ENCODE results near the gene NRIP1.
"Not testable (repeated sequence)": the region's sequence is repeated elsewhere in the genome, so short reads cannot be mapped to it uniquely, and the experiment has no call there.

NRIP1 gene

DNA sequence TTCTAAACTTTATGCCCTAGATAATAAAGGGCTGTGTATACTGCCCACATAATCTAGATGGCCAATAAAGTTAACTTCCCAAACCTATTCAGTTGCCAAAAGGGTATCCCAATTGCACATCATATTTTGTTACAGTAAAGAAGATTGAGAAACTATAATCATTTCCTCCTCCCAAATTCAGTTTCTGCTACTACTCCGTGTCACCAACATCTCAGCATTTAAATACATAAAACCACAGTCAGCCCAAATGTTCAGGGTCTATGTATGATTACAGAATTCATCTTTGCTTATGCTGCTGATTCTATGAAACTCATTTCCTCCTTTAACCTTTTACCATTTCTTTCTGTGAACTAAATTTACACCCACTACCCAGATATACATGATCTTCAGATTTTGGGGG lies 28.6 kb downstream of the NRIP1 start:
- no peak for DNase-seq

DNA sequence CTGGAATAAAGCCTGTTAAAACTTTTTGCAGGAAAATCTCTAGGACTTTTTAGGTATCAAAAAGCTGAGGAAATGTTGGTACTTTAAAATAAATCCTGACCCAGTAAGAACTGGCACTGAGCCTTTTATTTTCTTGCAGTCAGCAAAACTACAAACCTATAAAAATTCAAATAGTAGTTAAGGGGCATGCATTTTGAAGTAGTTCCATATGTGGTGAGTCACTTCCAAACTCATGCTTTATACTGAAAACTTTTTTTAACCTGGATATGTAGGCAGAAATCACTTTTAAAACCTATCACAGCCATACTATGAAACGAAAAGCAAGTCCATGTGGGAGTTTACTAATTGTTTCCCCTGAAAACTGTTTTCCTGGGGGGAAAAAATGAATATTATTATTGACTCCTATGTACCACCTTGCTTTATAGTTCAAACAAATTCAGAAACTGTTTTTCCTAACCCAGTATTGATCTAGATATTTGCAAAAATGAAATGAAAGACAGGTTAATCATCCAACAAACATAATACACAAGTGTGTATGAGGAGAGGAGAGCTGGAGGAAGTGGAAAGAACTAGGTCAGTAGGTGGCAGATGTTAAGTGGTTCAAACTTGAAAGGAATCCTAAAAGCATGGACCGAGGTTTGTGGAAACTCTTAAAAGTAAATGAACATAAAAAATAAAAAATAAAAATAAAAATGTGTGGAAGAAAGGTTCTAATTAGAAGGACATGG lies 30.5 kb downstream of the NRIP1 start:
- DNase-seq, result no peak

GRCh38 chr21:15031790-15032357 lies 32.9 kb downstream of the NRIP1 start:
- no peak for DNase-seq

- not testable (repeated sequence) for DNase-seq
Measured at GRCh38 chr21:15031362-15031761, 33.4 kb downstream of the NRIP1 start.

DNA sequence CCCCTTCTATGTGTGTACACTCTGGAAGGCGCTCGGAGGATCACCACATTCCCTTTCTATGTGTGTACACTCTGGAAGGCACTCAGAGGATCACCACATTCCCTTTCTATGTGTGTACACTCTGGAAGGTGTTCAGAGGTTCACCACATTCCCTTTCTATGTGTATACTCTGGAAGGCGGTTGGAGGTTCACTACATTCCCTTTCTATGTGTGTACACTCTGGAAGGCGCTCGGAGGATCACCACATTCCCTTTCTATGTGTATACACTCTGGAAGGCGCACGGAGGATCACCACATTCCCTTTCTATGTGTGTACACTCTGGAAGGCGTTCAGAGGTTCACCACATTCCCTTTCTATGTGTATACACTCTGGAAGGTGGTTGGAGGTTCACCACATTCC lies 33.9 kb downstream of the NRIP1 start:
- not testable (repeated sequence) for DNase-seq

GRCh38 chr21:15029077-15029476 lies 35.7 kb downstream of the NRIP1 start:
- DNase-seq, result no peak

GRCh38 chr21:15028186-15028585 lies 36.6 kb downstream of the NRIP1 start:
- DNase-seq, result no peak

- DNase-seq, result no peak
Measured at GRCh38 chr21:15027056-15027455, 37.7 kb downstream of the NRIP1 start.

- no peak for DNase-seq
Measured at GRCh38 chr21:15026370-15026769, 38.4 kb downstream of the NRIP1 start.

GRCh38 chr21:15023776-15024175 lies 41.0 kb downstream of the NRIP1 start:
- no peak for DNase-seq

DNA sequence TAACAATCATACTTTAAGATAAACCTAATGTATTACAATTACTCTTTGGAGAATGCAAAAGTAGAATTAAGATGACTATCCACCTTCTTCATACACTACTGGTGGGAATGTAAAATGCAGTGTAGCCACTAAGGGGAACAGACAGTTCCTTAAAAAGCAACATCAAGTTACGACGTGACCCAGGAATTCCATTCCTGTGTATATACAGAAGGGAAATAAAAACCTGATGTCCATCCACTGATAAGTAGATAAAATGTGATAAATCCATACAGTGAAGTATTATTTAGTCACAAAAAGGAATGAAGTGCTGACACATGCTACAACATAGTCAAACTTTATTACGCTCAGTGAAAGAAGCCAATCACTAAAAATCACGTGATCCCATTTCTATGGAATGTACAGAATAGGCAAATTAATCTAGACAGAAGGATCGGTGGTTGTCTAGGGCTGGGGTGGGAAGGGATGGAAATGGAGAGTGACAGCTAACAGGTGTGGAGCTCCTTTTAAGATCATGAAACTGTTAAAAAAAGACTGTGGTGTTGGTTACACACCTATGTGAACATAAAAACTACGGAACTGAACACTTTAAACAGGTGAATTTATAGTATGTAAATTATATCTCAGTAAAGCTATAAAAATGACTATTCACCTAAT lies 42.1 kb downstream of the NRIP1 start:
- DNase-seq, result no peak

- DNase-seq, result no peak
Measured at GRCh38 chr21:15020797-15021196, 44.0 kb downstream of the NRIP1 start.

- no peak for DNase-seq
Measured at GRCh38 chr21:15018382-15018781, 46.4 kb downstream of the NRIP1 start.

- DNase-seq, result no peak
Measured at GRCh38 chr21:15015622-15016471, 49.0 kb downstream of the NRIP1 start.

- DNase-seq, result no peak
Measured at GRCh38 chr21:15014221-15014620, 50.6 kb downstream of the NRIP1 start.

DNA sequence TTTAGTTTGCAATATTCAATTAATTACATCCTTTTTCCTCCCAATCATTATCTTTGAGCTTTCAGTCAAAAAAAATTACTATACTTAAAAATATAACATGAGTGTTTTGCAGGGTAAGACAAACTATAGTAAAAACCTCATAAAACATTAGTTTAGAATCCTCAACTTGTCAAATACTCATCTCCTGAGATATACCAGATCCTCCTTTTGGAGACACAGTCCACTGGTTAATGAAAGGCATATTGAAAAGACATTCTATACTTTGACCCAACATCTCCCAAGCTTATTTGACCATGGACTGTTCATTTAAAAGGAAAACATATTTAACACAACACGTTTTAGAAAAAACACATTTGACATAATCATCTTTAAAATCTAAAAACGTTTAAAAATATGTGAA lies 52.8 kb downstream of the NRIP1 start:
- no peak for DNase-seq

GRCh38 chr21:15010645-15011044 lies 54.2 kb downstream of the NRIP1 start:
- no peak for DNase-seq

DNA sequence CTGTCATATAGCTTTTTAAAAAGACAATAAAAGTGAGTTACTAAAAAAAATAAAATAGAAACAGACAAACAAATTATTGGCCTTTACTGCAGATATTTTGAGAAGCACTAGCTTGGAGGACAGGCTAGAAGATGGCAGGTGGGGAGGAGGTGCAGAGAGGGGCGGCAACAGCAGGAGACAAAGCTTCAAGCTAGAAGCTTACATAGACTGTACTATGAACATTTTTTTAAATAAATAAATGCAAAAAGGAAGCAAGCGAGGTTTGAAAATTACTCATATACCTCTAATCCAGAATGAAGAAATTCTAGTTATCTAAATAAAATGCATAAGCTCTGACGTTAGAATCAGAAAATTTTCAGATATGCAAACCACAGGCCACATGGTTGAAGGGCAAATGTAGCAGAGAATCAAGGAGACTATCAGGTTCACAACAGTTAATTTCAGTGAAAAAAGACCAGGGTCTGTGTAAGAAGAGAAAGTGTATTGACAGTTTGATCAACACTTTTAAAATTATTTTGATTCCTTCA lies 54.9 kb downstream of the NRIP1 start:
- no peak for DNase-seq

- DNase-seq, result no peak
Measured at GRCh38 chr21:15007716-15008296, 57.0 kb downstream of the NRIP1 start.

DNA sequence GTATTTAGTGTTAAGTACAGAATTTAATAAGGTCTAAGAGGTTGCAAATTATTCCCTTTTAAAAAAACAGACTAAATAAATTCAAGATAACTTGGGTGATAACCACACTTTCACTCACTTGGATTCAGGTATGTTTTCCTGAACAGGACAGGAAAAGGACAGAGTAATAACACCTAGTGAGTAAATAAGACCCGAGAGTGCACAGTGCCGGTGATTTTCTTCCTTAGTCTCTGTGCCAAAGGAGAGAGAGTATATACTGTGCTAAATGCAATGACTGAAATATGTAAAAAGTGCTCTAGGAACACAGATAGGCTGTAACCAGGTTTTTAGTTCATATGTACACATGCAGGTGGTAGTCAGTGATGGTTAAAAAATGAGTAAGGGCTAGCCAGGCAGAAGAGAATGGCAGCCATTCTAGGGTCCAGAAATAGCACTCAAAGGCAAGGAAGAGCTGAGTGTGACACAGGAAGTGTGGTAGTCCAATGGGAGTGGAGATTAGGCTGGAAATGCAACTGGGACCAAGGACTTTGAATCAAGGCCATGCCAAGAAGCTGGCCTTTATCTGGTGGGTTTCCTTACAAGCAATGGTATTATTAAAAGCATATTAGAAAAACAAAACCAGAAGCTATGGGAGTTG lies 58.1 kb downstream of the NRIP1 start:
- DNase-seq, result no peak

- DNase-seq, result peak; percentile 13
Measured at GRCh38 chr21:15005391-15005790, 59.4 kb downstream of the NRIP1 start.

DNA sequence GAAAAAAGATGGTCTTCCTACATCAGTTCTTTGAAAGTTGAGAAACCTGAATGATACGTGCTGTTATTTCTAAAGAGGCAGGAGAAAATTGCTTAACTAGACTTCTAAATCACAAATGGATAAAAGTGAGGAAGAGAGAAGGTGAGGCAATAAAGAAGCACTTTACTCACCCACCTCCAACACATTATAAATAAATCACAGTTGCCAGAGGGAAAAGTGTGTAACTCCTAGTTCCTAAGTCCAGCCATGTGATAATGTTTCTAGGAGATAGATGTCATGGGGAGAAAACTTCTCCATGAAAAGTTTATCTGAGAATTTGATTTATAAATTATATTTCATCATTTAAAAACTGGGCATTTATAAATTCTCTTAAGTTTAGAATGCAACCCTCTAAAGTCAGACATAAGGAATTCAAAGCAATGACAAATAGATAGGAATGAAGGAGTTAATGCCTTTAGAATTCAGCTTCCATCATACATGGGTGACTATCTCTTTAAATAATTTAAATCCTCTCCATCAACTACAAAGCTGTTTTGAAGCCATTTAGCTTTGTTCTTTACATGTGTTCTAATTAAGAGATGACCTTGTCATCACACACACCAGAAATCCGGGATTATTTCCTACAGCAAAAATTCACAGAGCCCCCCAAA lies 60.0 kb downstream of the NRIP1 start:
- DNase-seq, result no peak

All from CD4-positive, alpha-beta T cell treated with Interleukin-17A for 1 hour (primary cell).